Measurements from ENCODE around the gene REPS1.

DNA sequence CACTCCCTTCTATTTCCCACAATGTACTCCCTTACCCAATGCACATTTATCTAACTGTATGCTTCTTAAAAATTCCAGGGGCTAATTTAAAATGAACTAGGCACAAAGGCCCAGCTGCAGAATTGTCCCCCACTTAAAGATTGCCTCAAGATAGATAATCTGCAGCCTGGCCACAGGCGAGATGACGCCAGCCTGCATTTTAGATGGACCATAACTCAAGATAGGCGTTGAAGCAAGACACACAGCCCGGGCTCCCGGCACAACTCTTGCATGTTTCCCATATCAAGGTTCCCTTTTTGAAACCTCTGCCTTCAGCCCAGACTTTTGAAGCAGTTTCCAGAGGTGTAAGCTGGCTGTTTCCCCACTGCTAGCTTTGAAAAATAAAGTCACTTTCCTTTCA is 3.2 kb upstream of the REPS1 start:
- TF ChIP-seq TAF1 (IDR thresholded peaks at IDR 0.05; ENCODE audit: borderline replicate concordance, low read depth, low read length) (no peak), EZH2phosphoT487 (IDR thresholded peaks at IDR 0.05; ENCODE audit: borderline replicate concordance, low read depth) (no peak), CHD2 (IDR thresholded peaks at IDR 0.05; ENCODE audit: low read length, partially characterized antibody) (no peak), POLR2AphosphoS5 (IDR thresholded peaks at IDR 0.05; ENCODE audit: low read depth, low read length) (no peak), RCOR1 (IDR thresholded peaks at IDR 0.05; ENCODE audit: low read length) (no peak), MXI1 (IDR thresholded peaks at IDR 0.05; ENCODE audit: low read depth, low read length) (no peak)
- TF ChIP-seq, protein P1, sequence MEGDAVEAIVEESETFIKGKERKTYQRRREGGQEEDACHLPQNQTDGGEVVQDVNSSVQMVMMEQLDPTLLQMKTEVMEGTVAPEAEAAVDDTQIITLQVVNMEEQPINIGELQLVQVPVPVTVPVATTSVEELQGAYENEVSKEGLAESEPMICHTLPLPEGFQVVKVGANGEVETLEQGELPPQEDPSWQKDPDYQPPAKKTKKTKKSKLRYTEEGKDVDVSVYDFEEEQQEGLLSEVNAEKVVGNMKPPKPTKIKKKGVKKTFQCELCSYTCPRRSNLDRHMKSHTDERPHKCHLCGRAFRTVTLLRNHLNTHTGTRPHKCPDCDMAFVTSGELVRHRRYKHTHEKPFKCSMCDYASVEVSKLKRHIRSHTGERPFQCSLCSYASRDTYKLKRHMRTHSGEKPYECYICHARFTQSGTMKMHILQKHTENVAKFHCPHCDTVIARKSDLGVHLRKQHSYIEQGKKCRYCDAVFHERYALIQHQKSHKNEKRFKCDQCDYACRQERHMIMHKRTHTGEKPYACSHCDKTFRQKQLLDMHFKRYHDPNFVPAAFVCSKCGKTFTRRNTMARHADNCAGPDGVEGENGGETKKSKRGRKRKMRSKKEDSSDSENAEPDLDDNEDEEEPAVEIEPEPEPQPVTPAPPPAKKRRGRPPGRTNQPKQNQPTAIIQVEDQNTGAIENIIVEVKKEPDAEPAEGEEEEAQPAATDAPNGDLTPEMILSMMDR (IDR thresholded peaks at IDR 0.05) = no peak
- TF ChIP-seq, protein P2, sequence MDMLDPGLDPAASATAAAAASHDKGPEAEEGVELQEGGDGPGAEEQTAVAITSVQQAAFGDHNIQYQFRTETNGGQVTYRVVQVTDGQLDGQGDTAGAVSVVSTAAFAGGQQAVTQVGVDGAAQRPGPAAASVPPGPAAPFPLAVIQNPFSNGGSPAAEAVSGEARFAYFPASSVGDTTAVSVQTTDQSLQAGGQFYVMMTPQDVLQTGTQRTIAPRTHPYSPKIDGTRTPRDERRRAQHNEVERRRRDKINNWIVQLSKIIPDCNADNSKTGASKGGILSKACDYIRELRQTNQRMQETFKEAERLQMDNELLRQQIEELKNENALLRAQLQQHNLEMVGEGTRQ (IDR thresholded peaks at IDR 0.05; ENCODE audit: borderline replicate concordance, low read depth, low read length) = no peak
- TF ChIP-seq, protein P3, sequence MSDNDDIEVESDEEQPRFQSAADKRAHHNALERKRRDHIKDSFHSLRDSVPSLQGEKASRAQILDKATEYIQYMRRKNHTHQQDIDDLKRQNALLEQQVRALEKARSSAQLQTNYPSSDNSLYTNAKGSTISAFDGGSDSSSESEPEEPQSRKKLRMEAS (IDR thresholded peaks at IDR 0.05; ENCODE audit: low read depth) = no peak
